ENCODE data around the gene SPAG5. TPM values are rescaled to one million over a fixed set of nuclear protein-coding genes. Genes with fewer than 3 reads are reported as not detected.

The SPAG5 gene
- total RNA-seq, 4 donors from 2014 or later: 5.7 to 13.5 (median 7.0) TPM

DNA sequence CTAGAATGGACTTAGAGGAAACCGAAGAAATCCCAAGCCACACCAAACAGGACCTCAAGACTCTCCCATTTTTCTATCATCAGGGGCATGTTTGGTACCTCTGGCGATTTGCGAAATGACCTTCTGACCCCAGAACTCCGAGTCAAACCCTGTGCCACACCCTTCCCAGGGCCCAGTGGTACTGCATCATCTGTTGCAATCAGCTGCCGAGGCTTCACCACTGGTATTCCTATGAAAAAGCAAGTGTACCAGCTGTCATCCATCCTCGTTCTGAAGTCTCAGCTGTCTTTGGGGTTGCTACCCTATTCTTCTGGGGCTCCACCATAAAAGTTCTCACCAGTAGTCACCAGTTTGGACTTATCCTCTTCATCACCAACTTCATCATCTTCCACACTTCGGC lies 17.5 kb upstream of the SPAG5 start:
- Histone ChIP-seq H3K36me3 (peaks cover 83% of the 10 kb centered on the region), H3K4me3 (no peak overlapping the region), H3K27ac (no peak overlapping the region), H3K27me3 (no peaks in the 10 kb centered on the region), H3K9me3 (no peaks in the 10 kb centered on the region), H3K4me1 (peaks cover 6% of the 10 kb centered on the region)
- 80% methylated on average over 7 of the region's 7 CpGs for WGBS
- TF ChIP-seq POLR2AphosphoS5 (IDR thresholded peaks at IDR 0.05): no peak
- no peak for TF ChIP-seq POLR2A (IDR thresholded peaks at IDR 0.05)
- no peak for TF ChIP-seq CTCF (IDR thresholded peaks at IDR 0.05)
- TF ChIP-seq EP300 (IDR thresholded peaks at IDR 0.05): no peak
- DNase-seq (ENCODE audit: low spot score in 2 of 2): no peak

DNA sequence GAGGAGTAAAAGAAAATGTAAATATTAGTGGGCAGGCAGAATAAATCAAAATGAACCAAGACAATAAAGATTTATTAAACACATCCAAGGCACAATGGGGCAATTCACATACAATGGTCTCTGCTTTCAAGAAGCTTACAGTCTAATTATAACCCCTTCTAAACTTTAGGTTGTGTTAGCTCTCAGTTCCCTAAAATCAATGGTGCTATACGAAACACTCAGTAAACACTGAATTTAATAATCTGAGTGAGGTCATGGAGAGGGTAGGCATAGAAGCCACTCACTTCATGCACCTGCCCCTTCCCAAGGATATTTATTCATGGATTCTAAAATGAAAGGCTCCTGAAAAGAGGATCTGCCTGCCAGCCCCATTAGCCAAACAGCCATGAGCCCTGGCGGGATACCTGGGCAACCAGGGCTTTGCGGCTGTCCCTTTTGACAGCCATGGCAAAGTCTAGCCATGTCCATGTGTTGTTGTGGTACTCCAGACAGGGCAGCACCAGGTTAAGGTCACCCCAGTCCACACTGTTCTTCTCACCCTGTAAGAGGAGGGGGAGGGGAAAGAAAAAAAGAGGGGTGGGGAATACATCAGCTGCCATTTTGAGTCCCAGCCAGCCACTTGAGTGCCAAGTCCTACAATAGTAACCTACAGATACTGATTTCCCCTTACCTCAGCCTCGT lies 16.6 kb upstream of the SPAG5 start:
- H3K27ac ChIP-seq: no peak overlapping the region
- H3K4me3 ChIP-seq: no peak overlapping the region
- DNase-seq (ENCODE audit: low spot score in 2 of 2): no peak
- no peak for TF ChIP-seq POLR2AphosphoS5 (IDR thresholded peaks at IDR 0.05)
- TF ChIP-seq POLR2A (IDR thresholded peaks at IDR 0.05): no peak
- no peak for TF ChIP-seq EP300 (IDR thresholded peaks at IDR 0.05)
- TF ChIP-seq CTCF (IDR thresholded peaks at IDR 0.05): no peak
- H3K4me1 ChIP-seq: peaks cover 6% of the 10 kb centered on the region
- H3K36me3 ChIP-seq: peaks cover 77% of the 10 kb centered on the region
- H3K27me3 ChIP-seq: no peaks in the 10 kb centered on the region
- WGBS: 93% methylated on average over 4 of the region's 4 CpGs
- H3K9me3 ChIP-seq: no peaks in the 10 kb centered on the region

DNA sequence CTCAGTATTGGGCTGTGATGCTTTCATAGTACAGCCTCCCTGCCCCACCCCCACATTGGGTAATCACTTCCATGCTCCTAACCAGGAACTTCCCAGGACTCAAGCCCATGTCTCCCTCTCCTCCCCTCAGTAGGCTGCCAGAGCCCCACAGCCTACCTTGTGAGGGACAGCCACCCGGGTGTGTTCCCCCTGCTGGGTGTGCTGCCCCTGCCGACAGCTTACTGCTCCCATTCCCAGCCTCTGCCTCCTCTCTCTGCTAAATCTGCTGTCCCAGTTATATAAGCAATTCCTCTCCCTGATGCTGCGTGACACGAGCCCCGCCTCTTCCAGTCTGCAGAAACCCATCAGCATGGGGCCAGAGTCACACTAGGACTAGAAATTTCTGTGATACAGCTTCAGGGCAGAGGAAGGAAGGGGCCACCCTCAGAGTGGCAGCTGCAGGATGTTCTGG lies 15.1 kb upstream of the SPAG5 start, which contains the start of gene RSKR:
Gene RSKR (minus strand): TSS at position 255 of the 451 bp plus-strand sequence. CDS start 24 bp downstream, at position 231.
- peaks cover 6% of the 10 kb centered on the region for H3K4me1 ChIP-seq
- H3K27ac ChIP-seq: no peak within 1 kb of the TSS
- peaks cover 65% of the 10 kb centered on the region for H3K36me3 ChIP-seq
- H3K27me3 ChIP-seq: no peaks in the 10 kb centered on the region
- 73% methylated on average over 5 of the region's 5 CpGs for WGBS
- no peaks in the 10 kb centered on the region for H3K9me3 ChIP-seq
- DNase-seq (ENCODE audit: low spot score in 2 of 2): no peak
- H3K4me3 ChIP-seq: no peak within 1 kb of the TSS
- no peak for TF ChIP-seq CTCF (IDR thresholded peaks at IDR 0.05)
- no peak for TF ChIP-seq EP300 (IDR thresholded peaks at IDR 0.05)
- no peak for TF ChIP-seq POLR2A (IDR thresholded peaks at IDR 0.05)
- no peak for TF ChIP-seq POLR2AphosphoS5 (IDR thresholded peaks at IDR 0.05)

DNA sequence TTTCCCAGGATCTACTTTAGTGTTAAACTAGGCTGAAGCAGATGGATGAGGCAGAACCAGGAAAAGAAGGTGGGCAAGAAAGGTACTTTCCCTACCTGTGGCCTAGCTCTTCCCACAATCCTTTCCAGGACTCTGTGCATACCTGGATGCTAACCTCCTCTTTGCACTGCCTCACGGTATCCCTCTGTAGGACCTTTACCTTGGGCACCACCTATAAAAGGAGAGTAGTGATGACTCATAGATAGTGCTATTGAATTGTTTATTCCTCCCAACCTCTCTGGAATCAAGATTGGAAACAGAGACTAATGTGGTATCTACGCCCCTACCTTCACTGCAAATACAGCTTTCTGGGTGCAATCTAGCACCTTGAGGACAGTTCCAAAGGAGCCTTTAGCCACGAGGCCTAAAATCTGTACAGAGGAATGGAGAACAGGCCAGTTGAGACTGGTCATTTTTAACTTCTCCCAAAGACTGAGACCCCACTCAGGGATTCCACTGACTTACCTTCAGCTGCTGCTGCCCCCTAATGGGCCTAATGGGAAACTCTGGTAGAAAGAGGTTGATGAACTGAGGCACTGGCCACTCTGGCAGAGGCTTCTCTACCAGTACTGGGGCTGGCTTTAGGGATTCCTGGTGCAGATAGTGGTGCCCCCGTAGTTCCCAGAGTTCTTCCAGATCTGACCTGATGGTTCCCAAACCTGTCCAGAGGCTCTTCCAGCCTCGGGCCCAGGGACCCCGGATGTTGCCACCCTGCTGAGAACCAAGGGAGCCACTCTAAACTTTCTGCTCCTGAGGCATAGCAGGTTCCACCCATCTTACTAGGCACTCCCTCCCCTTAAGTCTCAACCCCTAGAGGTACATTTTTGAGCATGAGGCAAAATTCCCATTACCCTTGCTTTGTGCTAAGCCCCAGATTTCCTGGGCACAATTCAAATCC lies 14.4 kb upstream of the SPAG5 start:
- peaks cover 57% of the 10 kb centered on the region for H3K36me3 ChIP-seq
- H3K9me3 ChIP-seq: no peaks in the 10 kb centered on the region
- no peaks in the 10 kb centered on the region for H3K27me3 ChIP-seq
- WGBS: 82% methylated on average over 6 of the region's 6 CpGs
- TF ChIP-seq POLR2A (IDR thresholded peaks at IDR 0.05) (no peak), CTCF (IDR thresholded peaks at IDR 0.05) (peak in 1 of 2 donors; percentile 43)
- H3K4me1 ChIP-seq: peaks cover 6% of the 10 kb centered on the region
- H3K27ac ChIP-seq: no peak overlapping the region
- no peak for DNase-seq (ENCODE audit: low spot score in 2 of 2)
- H3K4me3 ChIP-seq: no peak overlapping the region

- H3K4me1 ChIP-seq: peaks cover 6% of the 10 kb centered on the region
- H3K36me3 ChIP-seq: peaks cover 51% of the 10 kb centered on the region
- H3K4me3 ChIP-seq: no peak overlapping the region
- DNase-seq (ENCODE audit: low spot score in 2 of 2): no peak
- no peaks in the 10 kb centered on the region for H3K9me3 ChIP-seq
- H3K27me3 ChIP-seq: no peaks in the 10 kb centered on the region
- no peak overlapping the region for H3K27ac ChIP-seq
- WGBS: 58% methylated on average over 2 of the region's 2 CpGs
- TF ChIP-seq POLR2AphosphoS5 (IDR thresholded peaks at IDR 0.05): no peak
- TF ChIP-seq POLR2A (IDR thresholded peaks at IDR 0.05): no peak
- TF ChIP-seq CTCF (IDR thresholded peaks at IDR 0.05): no peak
- TF ChIP-seq EP300 (IDR thresholded peaks at IDR 0.05): no peak
Measured at GRCh38 chr17:28612531-28612930, 13.7 kb upstream of the SPAG5 start.

All from suprapubic skin (tissue), 4 donors.